GM23248 (cell line): ENCODE results near the gene WLS. TPM values are rescaled to one million over a fixed set of nuclear protein-coding genes. Genes with fewer than 3 reads are reported as not detected.

Source experiments
- DNase-seq: peaks from one replicate; pipeline ENCODE4 v3.0.0-alpha.2; 2015
- H2AFZ ChIP-seq: fragments of 200-600 bp; sonication (generic); 2 replicates; pipeline ENCODE4 v1.6.1; 2016; ENCODE audit warnings: antibody characterized with exemption
- H3F3A ChIP-seq: fragments of 200-600 bp; sonication (generic); 2 replicates; pipeline ENCODE4 v1.6.1; 2016; ENCODE audit warnings: mild to moderate bottlenecking, antibody characterized with exemption, mixed run types; ENCODE audit not compliant: insufficient read depth
- H3K27ac ChIP-seq: fragments of 200-600 bp; sonication (generic); 2 replicates; pipeline ENCODE4 v1.5.1; 2016; ENCODE audit warnings: mild to moderate bottlenecking
- H3K27me3 ChIP-seq: fragments of 200-600 bp; sonication (generic); replicated peaks from 2 replicates; pipeline ENCODE4 v1.6.1; 2016; ENCODE audit warnings: mild to moderate bottlenecking; ENCODE audit not compliant: insufficient read depth
- H3K36me3 ChIP-seq: fragments of 200-600 bp; sonication (generic); 2 replicates; pipeline ENCODE4 v1.6.1; 2016; ENCODE audit warnings: low read depth, mild to moderate bottlenecking
- H3K4me1 ChIP-seq: fragments of 200-600 bp; sonication (generic); 2 replicates; pipeline ENCODE4 v1.6.1; 2016; ENCODE audit warnings: mild to moderate bottlenecking; ENCODE audit not compliant: insufficient read depth
- H3K4me2 ChIP-seq: fragments of 200-600 bp; sonication (generic); one replicate; pipeline ENCODE4 v1.6.1; 2016; ENCODE audit warnings: mild to moderate bottlenecking; ENCODE audit not compliant: unreplicated experiment
- H3K4me3 ChIP-seq: fragments of 200-600 bp; sonication (generic); 2 replicates; pipeline ENCODE4 v1.5.1; 2016; ENCODE audit warnings: mild to moderate bottlenecking
- H3K79me2 ChIP-seq: fragments of 200-600 bp; sonication (generic); 2 replicates; pipeline ENCODE4 v1.6.1; 2016; ENCODE audit warnings: mild to moderate bottlenecking; ENCODE audit not compliant: insufficient read depth
- H3K9ac ChIP-seq: fragments of 200-600 bp; sonication (generic); 2 replicates; pipeline ENCODE4 v1.6.1; 2016; ENCODE audit warnings: mild to moderate bottlenecking
- H3K9me2 ChIP-seq: fragments of 200-600 bp; sonication (generic); 2 replicates; pipeline ENCODE4 v1.6.1; 2016; ENCODE audit warnings: mixed run types, mild to moderate bottlenecking, moderate library complexity; ENCODE audit not compliant: insufficient read depth
- H3K9me3 ChIP-seq: fragments of 200-600 bp; sonication (generic); one replicate; pipeline ENCODE4 v1.6.1; 2017; ENCODE audit warnings: low read depth
- H4K20me1 ChIP-seq: fragments of 200-600 bp; sonication (generic); 2 replicates; pipeline ENCODE4 v1.6.0; 2016; ENCODE audit not compliant: insufficient read depth
- EZH2 ChIP-seq: fragments of 200-600 bp; sonication (generic); IDR thresholded peaks from 2 replicates; pipeline ENCODE4 v1.6.1; 2018; ENCODE audit warnings: antibody characterized with exemption, mild to moderate bottlenecking; ENCODE audit not compliant: insufficient read depth, poor library complexity, severe bottlenecking
- EZH2phosphoT487 ChIP-seq: fragments of 200-600 bp; sonication (generic); IDR thresholded peaks from 2 replicates; pipeline ENCODE4 v1.6.1; 2018; ENCODE audit warnings: antibody characterized with exemption, moderate library complexity, mild to moderate bottlenecking, low read depth; ENCODE audit not compliant: insufficient read depth
- WGBS, 2 experiments: methylation state at CpG; one replicate each; pipeline ENCODE4 v1.1.6; 2015 to 2017; ENCODE audit warnings: low lambda C conversion rate in 2 of 2, low coverage in 1 of 2; ENCODE audit errors: missing lambda C conversion rate in 2 of 2; 5-methylcytosine and 5-hydroxymethylcytosine counted together
- in situ Hi-C: fragments of 300-500 bp; cut with MboI; formaldehyde crosslinking; loops from 2 replicates; pipeline ENCODE4 v1.15.0; 2020
- polyA plus RNA-seq: library from polyadenylated mRNA; unstranded; fragments of >200 nt; fragmentation: Nextera tagmentation; extraction: Ambion mirVana; gene quantifications from 2 replicates; pipeline ENCODE4 v1.2.1, GENCODE V29; 2016
- total RNA-seq: library from RNA; depleted of rRNA; stranded (reverse); fragments of >200 nt; shearing (Covaris generic); gene quantifications from 2 replicates; pipeline ENCODE4 v1.2.3, GENCODE V29; 2014

The WLS gene
- total and polyA plus RNA-seq, 2 experiments from 2014 or later: 26.7 to 36.4 TPM

- Histone ChIP-seq H3K4me2 (no peak overlapping the region), H3K4me1 (peaks cover 42% of the 10 kb centered on the region), H3K79me2 (peaks cover 62% of the 10 kb centered on the region), H3F3A (peaks cover 28% of the 10 kb centered on the region), H4K20me1 (no peaks in the 10 kb centered on the region), H3K27me3 (no peaks in the 10 kb centered on the region), H3K27ac (no peak overlapping the region), H3K9ac (no peak overlapping the region), H2AFZ (no peak overlapping the region), H3K9me2 (no peaks in the 10 kb centered on the region), H3K36me3 (no peaks in the 10 kb centered on the region), H3K4me3 (no peak overlapping the region), H3K9me3 (no peaks in the 10 kb centered on the region)
- WGBS, 2 experiments: 83 to 85% methylated on average over 2 of the region's 2 CpGs
- DNase-seq: no peak
- TF ChIP-seq EZH2: no peak
- no peak for TF ChIP-seq EZH2phosphoT487
- in situ Hi-C loops: no loop called here
Measured at GRCh38 chr1:68210829-68211228, 21.5 kb downstream of the WLS start.

GRCh38 chr1:68210027-68210426 is 22.3 kb downstream of the WLS start:
- H3K79me2 ChIP-seq: peaks cover 62% of the 10 kb centered on the region

GRCh38 chr1:68206848-68207689 is 25.3 kb downstream of the WLS start:
- no peaks in the 10 kb centered on the region for H4K20me1 ChIP-seq
- peak; percentile 68 for DNase-seq
- no peaks in the 10 kb centered on the region for H3K9me2 ChIP-seq
- no peak overlapping the region; the same call in 1 of the 2 replicates for H3K9ac ChIP-seq
- H3K4me1 ChIP-seq: peaks cover 29% of the 10 kb centered on the region
- H2AFZ ChIP-seq: no peak overlapping the region
- no peaks in the 10 kb centered on the region for H3K36me3 ChIP-seq
- in situ Hi-C loops: no loop called here
- TF ChIP-seq EZH2 (no peak), EZH2phosphoT487 (no peak)
- H3K79me2 ChIP-seq: peaks cover 60% of the 10 kb centered on the region
- H3K4me3 ChIP-seq: no peak overlapping the region
- no peaks in the 10 kb centered on the region for H3K27me3 ChIP-seq
- 12% methylated on average over 3 of the region's 3 CpGs for WGBS, 2 experiments
- H3K4me2 ChIP-seq: peak overlapping the region; percentile 36
- no peaks in the 10 kb centered on the region for H3K9me3 ChIP-seq
- peaks cover 21% of the 10 kb centered on the region for H3F3A ChIP-seq
- peak overlapping the region; percentile 10 for H3K27ac ChIP-seq

More at GRCh38 chr1:68210027-68210426, 22.3 kb downstream of the WLS start:
- H3F3A ChIP-seq: peaks cover 22% of the 10 kb centered on the region
- DNase-seq: no peak
- H3K4me1 ChIP-seq: peaks cover 39% of the 10 kb centered on the region
- H3K9me3 ChIP-seq: no peaks in the 10 kb centered on the region
- in situ Hi-C loops: no loop called here
- no peaks in the 10 kb centered on the region for H3K9me2 ChIP-seq
- no peak overlapping the region for H2AFZ ChIP-seq
- no peak overlapping the region for H3K9ac ChIP-seq
- no peaks in the 10 kb centered on the region for H4K20me1 ChIP-seq
- no peak overlapping the region for H3K4me3 ChIP-seq
- H3K27ac ChIP-seq: no peak overlapping the region
- TF ChIP-seq EZH2 (no peak), EZH2phosphoT487 (no peak)
- H3K27me3 ChIP-seq: no peaks in the 10 kb centered on the region
- H3K4me2 ChIP-seq: no peak overlapping the region
- no peaks in the 10 kb centered on the region for H3K36me3 ChIP-seq

- Histone ChIP-seq H3K4me3 (no peak overlapping the region), H3K36me3 (no peaks in the 10 kb centered on the region), H3K4me1 (peaks cover 41% of the 10 kb centered on the region), H3K9me3 (no peaks in the 10 kb centered on the region), H3K9ac (no peak overlapping the region), H3K4me2 (no peak overlapping the region), H3K79me2 (peaks cover 51% of the 10 kb centered on the region), H3K9me2 (no peaks in the 10 kb centered on the region), H3K27ac (no peak overlapping the region), H3F3A (peaks cover 33% of the 10 kb centered on the region), H2AFZ (no peak overlapping the region), H4K20me1 (no peaks in the 10 kb centered on the region), H3K27me3 (no peaks in the 10 kb centered on the region)
- DNase-seq: no peak
- 95 to 97% methylated on average over 3 of the region's 3 CpGs for WGBS, 2 experiments
- TF ChIP-seq EZH2phosphoT487: no peak
- TF ChIP-seq EZH2: no peak
- in situ Hi-C loops: no loop called here
Measured at GRCh38 chr1:68205794-68206358, 26.4 kb downstream of the WLS start.
